A549 (cell line): Measurements from ENCODE around the gene KDM4D. TPM values are rescaled to one million over a fixed set of nuclear protein-coding genes. Genes with fewer than 3 reads are reported as not detected.

Source experiments
- ATAC-seq, 2 experiments: fragments of 200-7000 bp in 1 of 2; fragments of >200 bp in 1 of 2; cut with Nextera tagmentation in 1 of 2; cut with Tn5 transposase in 1 of 2; 3 replicates each; pipeline versions ENCODE4 v1.8.0 to v1.9.1; 2018 to 2020; ENCODE audit warnings: mild to moderate bottlenecking in 1 of 2, moderate library complexity in 1 of 2
- CTCF ChIA-PET: fragments of 300-600 bp; sonication (Branson Sonifier 250); formaldehyde crosslinking; extraction: SDS; loops from one replicate; lab custom pipeline; 2021; ENCODE audit warnings: antibody characterized with exemption, inconsistent platforms; lab: Yijun Ruan, JAX
- POLR2A ChIA-PET: fragments of 350-600 bp; formaldehyde crosslinking; extraction: SDS; loops from one replicate; lab custom pipeline; 2021; ENCODE audit warnings: antibody characterized with exemption, inconsistent platforms; lab: Yijun Ruan, JAX
- DNase-seq, 2 experiments: peaks; one replicate each; pipeline versions ENCODE4 v3.0.0 to v3.0.0-alpha.2; 2011 to 2016; ENCODE audit warnings: low read depth in 1 of 2, low spot score in 1 of 2
- FAIRE-seq: peaks from 2 replicates; lab custom pipeline; 2011; peaks lifted over from hg19 to GRCh38; lab: Jason Lieb, UNC
- H3K27ac ChIP-seq, 2 experiments: fragments of >200 bp; sonication (Bioruptor Twin); formaldehyde crosslinking; 3 replicates each; pipeline ENCODE4 v1.5.1; 2016 to 2017
- H3K4me1 ChIP-seq: fragments of >200 bp; sonication (Bioruptor Twin); formaldehyde crosslinking; 3 replicates; pipeline ENCODE4 v1.6.1; 2016
- H3K4me2 ChIP-seq: fragments of >200 bp; sonication (Bioruptor Twin); formaldehyde crosslinking; 3 replicates; pipeline ENCODE4 v1.6.1; 2016
- H3K4me3 ChIP-seq: fragments of >200 bp; sonication (Bioruptor Twin); formaldehyde crosslinking; 3 replicates; pipeline ENCODE4 v1.5.1; 2016
- H3K9me3 ChIP-seq: fragments of >200 bp; sonication (Bioruptor Twin); formaldehyde crosslinking; 3 replicates; pipeline ENCODE4 v1.6.1; 2016
- CBX2 ChIP-seq: fragments of 200-600 bp; sonication (generic); IDR thresholded peaks from 2 replicates; pipeline ENCODE4 v1.6.1; 2016; ENCODE audit warnings: low read depth, mild to moderate bottlenecking, borderline replicate concordance
- CBX8 ChIP-seq: fragments of 200-600 bp; sonication (generic); IDR thresholded peaks from 2 replicates; pipeline ENCODE4 v1.6.1; 2016
- CEBPB ChIP-seq, 2 experiments: fragments of >200 bp in 1 of 2; sonication (Bioruptor Twin) in 1 of 2; formaldehyde crosslinking in 1 of 2; IDR thresholded peaks; 2 replicates each; pipeline ENCODE4 v1.6.1; 2012 to 2016
- EHF ChIP-seq: fragments of 250-450 bp; sonication (Bioruptor Pico); IDR thresholded peaks from 2 replicates; pipeline ENCODE4 v1.5.0; 2020; ENCODE audit warnings: mild to moderate bottlenecking
- ESRRA ChIP-seq: fragments of 150-350 bp; IDR thresholded peaks from 2 replicates; pipeline ENCODE4 v1.6.1; 2014; ENCODE audit warnings: mild to moderate bottlenecking, low read length, borderline replicate concordance
- FOSL2 ChIP-seq, 2 experiments: fragments of 450-650 bp in 1 of 2; fragments of >200 bp in 1 of 2; sonication (Bioruptor Twin) in 1 of 2; formaldehyde crosslinking; IDR thresholded peaks; 2 replicates each; pipeline versions ENCODE4 v1.5.0 to v1.6.1; 2016 to 2020; ENCODE audit warnings: mild to moderate bottlenecking in 1 of 2, moderate library complexity in 1 of 2
- FOXS1 ChIP-seq: fragments of 250-450 bp; sonication (Bioruptor Pico); IDR thresholded peaks from 2 replicates; pipeline ENCODE4 v1.5.0; 2020; ENCODE audit warnings: mild to moderate bottlenecking, moderate library complexity
- GATA3 ChIP-seq: IDR thresholded peaks from 2 replicates; pipeline ENCODE4 v1.6.1; 2012; ENCODE audit warnings: borderline replicate concordance
- HDAC2 ChIP-seq: fragments of 200-600 bp; sonication (generic); IDR thresholded peaks from 2 replicates; pipeline ENCODE4 v1.6.1; 2016
- HEYL ChIP-seq: fragments of 250-450 bp; sonication (Bioruptor Pico); IDR thresholded peaks from 2 replicates; pipeline ENCODE4 v1.8.0; 2021; ENCODE audit warnings: mild to moderate bottlenecking, moderate library complexity
- HOXA7 ChIP-seq: fragments of 250-450 bp; sonication (Bioruptor Pico); IDR thresholded peaks from 2 replicates; pipeline ENCODE4 v1.5.0; 2020; ENCODE audit warnings: mild to moderate bottlenecking, moderate library complexity
- HOXB13 ChIP-seq: fragments of 250-450 bp; sonication (Bioruptor Pico); IDR thresholded peaks from 2 replicates; pipeline ENCODE4 v1.5.0; 2020; ENCODE audit warnings: low read depth, mild to moderate bottlenecking, moderate library complexity
- JUNB ChIP-seq: fragments of >200 bp; sonication (Bioruptor Twin); formaldehyde crosslinking; IDR thresholded peaks from 2 replicates; pipeline ENCODE4 v1.6.1; 2016
- KDM1A ChIP-seq: fragments of 200-600 bp; sonication (generic); IDR thresholded peaks from 2 replicates; pipeline ENCODE4 v1.6.1; 2016; ENCODE audit warnings: low read depth, mild to moderate bottlenecking
- KDM5A ChIP-seq: fragments of 200-600 bp; sonication (generic); IDR thresholded peaks from 2 replicates; pipeline ENCODE4 v1.6.1; 2016; ENCODE audit warnings: antibody characterized with exemption, mild to moderate bottlenecking
- MAFK ChIP-seq: fragments of 450-650 bp; IDR thresholded peaks from 2 replicates; pipeline ENCODE4 v1.6.1; 2014; ENCODE audit not compliant: partially characterized antibody
- MAZ ChIP-seq: fragments of 150-350 bp; IDR thresholded peaks from 2 replicates; pipeline ENCODE4 v1.6.1; 2014; ENCODE audit warnings: antibody characterized with exemption, low read depth, low read length, borderline replicate concordance
- NFE2L2 ChIP-seq: fragments of 150-350 bp; conservative IDR thresholded peaks from 2 replicates; pipeline ENCODE4 v1.6.1; 2014; ENCODE audit warnings: low read length
- NR3C1 ChIP-seq: fragments of >200 bp; sonication (Bioruptor Twin); formaldehyde crosslinking; IDR thresholded peaks from 3 replicates; pipeline ENCODE4 v1.6.1; 2017
- PHF8 ChIP-seq: fragments of 200-600 bp; sonication (generic); IDR thresholded peaks from 2 replicates; pipeline ENCODE4 v1.6.1; 2016; ENCODE audit warnings: low read depth, mild to moderate bottlenecking, antibody characterized with exemption, moderate library complexity, borderline replicate concordance
- POLR2AphosphoS2 ChIP-seq: conservative IDR thresholded peaks from 2 replicates; pipeline ENCODE4 v1.6.1; 2012; ENCODE audit warnings: low read length, improper control_type of control experiment, inconsistent platforms
- RAD21 ChIP-seq, 2 experiments: fragments of >200 bp in 1 of 2; sonication (Bioruptor Twin) in 1 of 2; formaldehyde crosslinking in 1 of 2; IDR thresholded peaks in 1 of 2; conservative IDR thresholded peaks in 1 of 2; 2 replicates in 1 of 2; 3 replicates in 1 of 2; pipeline ENCODE4 v1.6.1; 2012 to 2018; ENCODE audit warnings: inconsistent platforms in 1 of 2
- RARB ChIP-seq: fragments of 250-450 bp; sonication (Bioruptor Pico); IDR thresholded peaks from 2 replicates; pipeline ENCODE4 v1.8.0; 2021; ENCODE audit warnings: mild to moderate bottlenecking, moderate library complexity
- RFX5 ChIP-seq: fragments of 450-650 bp; IDR thresholded peaks from 2 replicates; pipeline ENCODE4 v1.7.1; 2014; ENCODE audit warnings: antibody characterized with exemption, mild to moderate bottlenecking, moderate library complexity
- SREBF2 ChIP-seq: fragments of 450-650 bp; IDR thresholded peaks from 2 replicates; pipeline ENCODE4 v1.6.1; 2014; ENCODE audit warnings: mild to moderate bottlenecking, moderate library complexity
- TP53 ChIP-seq: fragments of 250-450 bp; sonication (Bioruptor Pico); IDR thresholded peaks from 2 replicates; pipeline ENCODE4 v1.5.0; 2021; ENCODE audit warnings: mild to moderate bottlenecking, moderate library complexity
- ZC3H11A ChIP-seq: fragments of 450-650 bp; IDR thresholded peaks from 2 replicates; pipeline ENCODE4 v1.6.1; 2014; ENCODE audit warnings: antibody characterized with exemption, mild to moderate bottlenecking
- ZNF302 ChIP-seq: fragments of 250-450 bp; sonication (Bioruptor Pico); IDR thresholded peaks from 2 replicates; pipeline ENCODE4 v1.9.0; 2021; ENCODE audit warnings: inconsistent platforms, mild to moderate bottlenecking, moderate library complexity
- WGBS: methylation state at CpG from one replicate; pipeline ENCODE4 v1.1.6; 2017; ENCODE audit errors: missing lambda C conversion rate; 5-methylcytosine and 5-hydroxymethylcytosine counted together
- polyA plus RNA-seq, 4 experiments: library from polyadenylated mRNA; depleted of rRNA in 3 of 4; stranded (reverse); fragments of >200 nt; fragmentation: RNase III in 1 of 4; extraction: RNeasy Plus Mini Kit Qiagen cat#74134 plus additional on column Dnase treatment in 1 of 4; gene quantifications; 2 replicates in 3 of 4; 3 replicates in 1 of 4; pipeline ENCODE4 v1.2.3, GENCODE V29; 2011 to 2017
- TF ChIP-seq, protein P1 (sequence below): fragments of >200 bp; sonication (Bioruptor Twin); formaldehyde crosslinking; IDR thresholded peaks from 2 replicates; pipeline ENCODE4 v1.6.1; 2016
- TF ChIP-seq, protein P2 (sequence below): fragments of 250-450 bp; sonication (Bioruptor Pico); IDR thresholded peaks from 2 replicates; pipeline ENCODE4 v1.5.0; 2020; ENCODE audit warnings: low read depth, mild to moderate bottlenecking, moderate library complexity
- TF ChIP-seq, protein P3 (sequence below): fragments of 200-600 bp; sonication (generic); IDR thresholded peaks from 2 replicates; pipeline ENCODE4 v1.6.1; 2016; ENCODE audit warnings: antibody characterized with exemption, mild to moderate bottlenecking, moderate library complexity
- TF ChIP-seq, protein P4 (sequence below): fragments of 450-650 bp; IDR thresholded peaks from 2 replicates; pipeline ENCODE4 v1.6.1; 2014; ENCODE audit warnings: antibody characterized with exemption

KDM4D gene
- polyA plus RNA-seq, 2 of the 4 experiments (the other 2 are of a cell fraction): 0.58 to 1.1 TPM

DNA sequence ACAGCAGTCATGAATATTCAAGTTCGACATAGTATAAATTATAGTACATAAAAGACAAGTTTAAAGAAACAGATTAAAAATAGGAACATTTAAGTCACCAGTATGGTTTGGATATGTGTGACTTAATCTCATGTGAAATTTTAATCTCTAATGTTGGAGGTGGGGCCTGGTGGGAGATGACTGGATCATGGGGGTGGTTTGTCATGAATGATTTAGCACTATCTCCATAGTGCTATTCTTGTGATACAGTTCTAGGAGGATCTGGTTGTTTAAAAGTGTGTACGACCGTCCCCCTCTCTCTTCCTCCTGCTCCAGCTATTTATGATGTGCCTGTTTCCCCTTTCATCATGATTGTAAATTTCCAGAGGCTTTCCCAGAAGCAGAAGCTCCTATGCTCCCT is 54.8 kb downstream of the KDM4D start:
- TF ChIP-seq FOSL2 (IDR thresholded peaks at IDR 0.05): no peak
- TF ChIP-seq FOSL2 (CRISPR knock-in tag; IDR thresholded peaks at IDR 0.05): no peak
- no peak for TF ChIP-seq RFX5
- TF ChIP-seq, protein P1, sequence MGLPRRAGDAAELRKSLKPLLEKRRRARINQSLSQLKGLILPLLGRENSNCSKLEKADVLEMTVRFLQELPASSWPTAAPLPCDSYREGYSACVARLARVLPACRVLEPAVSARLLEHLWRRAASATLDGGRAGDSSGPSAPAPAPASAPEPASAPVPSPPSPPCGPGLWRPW: no peak
- no peak for TF ChIP-seq NFE2L2
- TF ChIP-seq TP53 (CRISPR knock-in tag): no peak
- TF ChIP-seq GATA3: no peak
- TF ChIP-seq NR3C1: no peak
- TF ChIP-seq ZC3H11A: no peak
- no peak for TF ChIP-seq CBX8
- no peak for TF ChIP-seq KDM5A
- no peak for TF ChIP-seq POLR2AphosphoS2
- TF ChIP-seq MAFK: no peak
- TF ChIP-seq JUNB: no peak
- TF ChIP-seq, protein P2, sequence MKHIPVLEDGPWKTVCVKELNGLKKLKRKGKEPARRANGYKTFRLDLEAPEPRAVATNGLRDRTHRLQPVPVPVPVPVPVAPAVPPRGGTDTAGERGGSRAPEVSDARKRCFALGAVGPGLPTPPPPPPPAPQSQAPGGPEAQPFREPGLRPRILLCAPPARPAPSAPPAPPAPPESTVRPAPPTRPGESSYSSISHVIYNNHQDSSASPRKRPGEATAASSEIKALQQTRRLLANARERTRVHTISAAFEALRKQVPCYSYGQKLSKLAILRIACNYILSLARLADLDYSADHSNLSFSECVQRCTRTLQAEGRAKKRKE (CRISPR knock-in tag): no peak
- TF ChIP-seq, all 56 proteins: peak for 0
- H3K27ac ChIP-seq: no peak overlapping the region
- ATAC-seq: no peak
- no peak overlapping the region for H3K4me2 ChIP-seq
- CTCF ChIA-PET: interaction anchor here (0.6 kb wide), 1 partner anchor 994 kb away, joined by 3 read pairs; no protein-coding TSS in a partner anchor
- no peak overlapping the region for H3K4me3 ChIP-seq
- no peaks in the 10 kb centered on the region for H3K4me1 ChIP-seq
- H3K9me3 ChIP-seq: no peaks in the 10 kb centered on the region
- no peak for FAIRE-seq
- POLR2A ChIA-PET: no interaction called here
- no peak for DNase-seq
- WGBS: 53% methylated on average over 3 of the region's 3 CpGs

DNA sequence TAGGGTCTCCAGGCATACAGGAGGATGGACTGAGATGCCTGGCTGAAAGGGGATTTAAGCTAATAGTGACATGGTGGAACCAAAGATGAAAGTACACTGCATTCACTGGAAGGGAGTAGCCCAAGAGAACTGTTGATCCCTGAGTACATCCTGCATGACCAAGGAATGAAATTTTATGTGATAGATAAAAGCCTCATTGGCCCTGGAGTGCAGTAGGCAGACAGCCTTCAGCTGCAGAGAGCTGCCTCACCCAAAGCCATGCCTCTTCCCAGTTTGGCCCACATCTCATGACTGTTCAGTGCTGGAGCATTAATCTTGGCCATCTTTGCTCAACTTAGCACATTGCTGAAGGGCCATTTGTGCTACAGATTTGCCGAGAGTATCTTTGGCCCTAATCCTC is 59.5 kb downstream of the KDM4D start:
- WGBS: 86% methylated on average over 1 of the region's 1 CpG

DNA sequence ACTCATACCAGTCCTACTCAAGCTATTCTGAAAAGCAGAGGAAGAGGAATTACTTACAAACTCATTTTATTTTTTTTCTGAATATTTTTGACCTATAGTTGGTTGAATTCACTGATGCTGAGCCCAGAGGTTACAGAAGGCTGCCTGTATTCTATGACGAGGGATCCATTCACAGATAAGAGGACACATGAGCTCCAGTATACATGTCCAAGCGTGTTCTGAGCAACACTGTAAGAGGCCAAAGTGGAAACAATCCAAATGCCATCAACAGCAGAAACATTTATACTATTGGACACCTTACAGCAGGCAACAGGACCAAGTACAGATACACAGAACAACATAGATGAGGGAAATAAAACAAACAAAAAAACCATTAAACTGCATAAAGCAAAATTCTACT is 61.8 kb downstream of the KDM4D start:
- no peak overlapping the region for H3K27ac ChIP-seq
- CTCF ChIA-PET: no interaction called here
- H3K9me3 ChIP-seq: no peaks in the 10 kb centered on the region
- no peak overlapping the region for H3K4me3 ChIP-seq
- FAIRE-seq (no peak), DNase-seq (no peak), ATAC-seq (no peak)
- H3K4me2 ChIP-seq: no peak overlapping the region
- 29% methylated on average over 2 of the region's 2 CpGs for WGBS
- POLR2A ChIA-PET: no interaction called here
- TF ChIP-seq PHF8 (no peak), ZNF302 (CRISPR knock-in tag) (no peak), RARB (no peak), RAD21 (conservative IDR thresholded peaks at IDR 0.05 in 1 of 2, IDR thresholded peaks at IDR 0.05 in 1 of 2) (no peak)
- TF ChIP-seq, protein P3, sequence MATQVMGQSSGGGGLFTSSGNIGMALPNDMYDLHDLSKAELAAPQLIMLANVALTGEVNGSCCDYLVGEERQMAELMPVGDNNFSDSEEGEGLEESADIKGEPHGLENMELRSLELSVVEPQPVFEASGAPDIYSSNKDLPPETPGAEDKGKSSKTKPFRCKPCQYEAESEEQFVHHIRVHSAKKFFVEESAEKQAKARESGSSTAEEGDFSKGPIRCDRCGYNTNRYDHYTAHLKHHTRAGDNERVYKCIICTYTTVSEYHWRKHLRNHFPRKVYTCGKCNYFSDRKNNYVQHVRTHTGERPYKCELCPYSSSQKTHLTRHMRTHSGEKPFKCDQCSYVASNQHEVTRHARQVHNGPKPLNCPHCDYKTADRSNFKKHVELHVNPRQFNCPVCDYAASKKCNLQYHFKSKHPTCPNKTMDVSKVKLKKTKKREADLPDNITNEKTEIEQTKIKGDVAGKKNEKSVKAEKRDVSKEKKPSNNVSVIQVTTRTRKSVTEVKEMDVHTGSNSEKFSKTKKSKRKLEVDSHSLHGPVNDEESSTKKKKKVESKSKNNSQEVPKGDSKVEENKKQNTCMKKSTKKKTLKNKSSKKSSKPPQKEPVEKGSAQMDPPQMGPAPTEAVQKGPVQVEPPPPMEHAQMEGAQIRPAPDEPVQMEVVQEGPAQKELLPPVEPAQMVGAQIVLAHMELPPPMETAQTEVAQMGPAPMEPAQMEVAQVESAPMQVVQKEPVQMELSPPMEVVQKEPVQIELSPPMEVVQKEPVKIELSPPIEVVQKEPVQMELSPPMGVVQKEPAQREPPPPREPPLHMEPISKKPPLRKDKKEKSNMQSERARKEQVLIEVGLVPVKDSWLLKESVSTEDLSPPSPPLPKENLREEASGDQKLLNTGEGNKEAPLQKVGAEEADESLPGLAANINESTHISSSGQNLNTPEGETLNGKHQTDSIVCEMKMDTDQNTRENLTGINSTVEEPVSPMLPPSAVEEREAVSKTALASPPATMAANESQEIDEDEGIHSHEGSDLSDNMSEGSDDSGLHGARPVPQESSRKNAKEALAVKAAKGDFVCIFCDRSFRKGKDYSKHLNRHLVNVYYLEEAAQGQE: no peak
- TF ChIP-seq, protein P4, sequence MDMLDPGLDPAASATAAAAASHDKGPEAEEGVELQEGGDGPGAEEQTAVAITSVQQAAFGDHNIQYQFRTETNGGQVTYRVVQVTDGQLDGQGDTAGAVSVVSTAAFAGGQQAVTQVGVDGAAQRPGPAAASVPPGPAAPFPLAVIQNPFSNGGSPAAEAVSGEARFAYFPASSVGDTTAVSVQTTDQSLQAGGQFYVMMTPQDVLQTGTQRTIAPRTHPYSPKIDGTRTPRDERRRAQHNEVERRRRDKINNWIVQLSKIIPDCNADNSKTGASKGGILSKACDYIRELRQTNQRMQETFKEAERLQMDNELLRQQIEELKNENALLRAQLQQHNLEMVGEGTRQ: no peak
- TF ChIP-seq, protein P1: no peak
- no peaks in the 10 kb centered on the region for H3K4me1 ChIP-seq

More for the DNA sequence above, 59.5 kb downstream of the KDM4D start:
- POLR2A ChIA-PET: interaction anchor here (0.6 kb wide), 1 partner anchor 34 kb away, joined by 3 read pairs; no protein-coding TSS in a partner anchor
- TF ChIP-seq FOSL2 (IDR thresholded peaks at IDR 0.05) (no peak), FOSL2 (CRISPR knock-in tag; IDR thresholded peaks at IDR 0.05) (no peak), EHF (no peak), CBX8 (no peak), ESRRA (no peak), HEYL (no peak), SREBF2 (no peak), POLR2AphosphoS2 (no peak), HDAC2 (no peak), MAZ (no peak), CBX2 (no peak), KDM1A (no peak), CEBPB (IDR thresholded peaks at IDR 0.05) (no peak), NR3C1 (no peak), PHF8 (no peak), HOXA7 (CRISPR knock-in tag) (no peak), RFX5 (no peak), HOXB13 (CRISPR knock-in tag) (no peak), ZC3H11A (no peak), FOXS1 (CRISPR knock-in tag) (no peak)
- TF ChIP-seq, protein P2 (CRISPR knock-in tag): no peak
- DNase-seq: no peak
- no peak overlapping the region for H3K27ac ChIP-seq
- no peaks in the 10 kb centered on the region for H3K9me3 ChIP-seq
- no peak for FAIRE-seq
- ATAC-seq: no peak; a peak in 1 of 6 replicates
- no peak overlapping the region for H3K4me3 ChIP-seq
- H3K4me1 ChIP-seq: no peaks in the 10 kb centered on the region
- H3K4me2 ChIP-seq: no peak overlapping the region
- CTCF ChIA-PET: no interaction called here
